ENCODE measurements around the gene CA5A.
"Not testable (repeated sequence)": the region's sequence is repeated elsewhere in the genome, so short reads cannot be mapped to it uniquely, and the experiment has no call there.

The CA5A gene

GRCh38 chr16:87868254-87869029 lies 67.9 kb downstream of the CA5A start:
- DNase-seq (ENCODE audit: low read depth), result not testable (repeated sequence)

- DNase-seq (ENCODE audit: low read depth), result not testable (repeated sequence)
Observed at GRCh38 chr16:87865902-87866555, 70.3 kb downstream of the CA5A start.

GRCh38 chr16:87864331-87864989 lies 71.9 kb downstream of the CA5A start:
- DNase-seq (ENCODE audit: low read depth), result no peak

- DNase-seq (ENCODE audit: low read depth), result not testable (repeated sequence)
Observed at GRCh38 chr16:87863327-87863635, 73.0 kb downstream of the CA5A start.

GRCh38 chr16:87862597-87863326 lies 73.6 kb downstream of the CA5A start:
- DNase-seq (ENCODE audit: low read depth), result not testable (repeated sequence)

- DNase-seq (ENCODE audit: low read depth), result not testable (repeated sequence)
Observed at GRCh38 chr16:87861300-87862099, 74.8 kb downstream of the CA5A start.

- DNase-seq (ENCODE audit: low read depth), result no peak
Observed at GRCh38 chr16:87860553-87861299, 75.6 kb downstream of the CA5A start.

- not testable (repeated sequence) for DNase-seq (ENCODE audit: low read depth)
Observed at GRCh38 chr16:87858151-87858993, 78.0 kb downstream of the CA5A start.

- no peak for DNase-seq (ENCODE audit: low read depth)
Observed at GRCh38 chr16:87856791-87857228, 79.5 kb downstream of the CA5A start.

- no peak for DNase-seq (ENCODE audit: low read depth)
Observed at GRCh38 chr16:87855852-87856715, 80.2 kb downstream of the CA5A start.

- no peak for DNase-seq (ENCODE audit: low read depth)
Observed at GRCh38 chr16:87854907-87855683, 81.2 kb downstream of the CA5A start.

GRCh38 chr16:87854053-87854906 lies 82.0 kb downstream of the CA5A start:
- DNase-seq (ENCODE audit: low read depth), result no peak

- peak; percentile 77 for DNase-seq (ENCODE audit: low read depth)
Observed at GRCh38 chr16:87853411-87854052, 82.8 kb downstream of the CA5A start.

GRCh38 chr16:87851601-87852000 lies 84.7 kb downstream of the CA5A start:
- no peak for DNase-seq (ENCODE audit: low read depth)

- DNase-seq (ENCODE audit: low read depth), result no peak
Observed at GRCh38 chr16:87851141-87851587, 85.2 kb downstream of the CA5A start.

All from activated T-cell treated with anti-CD3 and anti-CD28 coated beads for 1 hour (primary cell).